Activated naive CD4-positive, alpha-beta T cell treated with anti-CD3 and anti-CD28 coated beads, Interleukin-2, amount 50 U/mL, for 72 hours (primary cell): ENCODE data around the gene SLC35F3. TPM values are rescaled to one million over a fixed set of nuclear protein-coding genes. Genes with fewer than 3 reads are reported as not detected.

ENCODE experiments used
- ATAC-seq, 2 donors: fragments of 150-1000 bp; cut with Tn5 transposase; 2 replicates each; pipeline ENCODE4 v1.10.0; 2021; ENCODE audit warnings: mild to moderate bottlenecking in 2 of 2, moderate library complexity in 2 of 2
- DNase-seq, 2 donors: peaks; one replicate each; pipeline ENCODE4 v3.0.0; 2021 to 2022; ENCODE audit warnings: low spot score in 2 of 2
- H3K27ac Mint-ChIP-seq, 2 donors: one replicate each; pipeline ENCODE4 v1.8.0; 2022; ENCODE audit warnings: mild to moderate bottlenecking in 2 of 2, mixed read lengths in 2 of 2
- H3K36me3 Mint-ChIP-seq, 2 donors: one replicate each; pipeline ENCODE4 v1.8.0; 2022; ENCODE audit warnings: mixed read lengths in 2 of 2
- H3K9me3 Mint-ChIP-seq, 2 donors: one replicate each; pipeline ENCODE4 v1.8.0; 2022; ENCODE audit warnings: mixed read lengths in 2 of 2
- total RNA-seq, 2 donors: library from RNA; stranded (reverse); gene quantifications; one replicate each; pipeline ENCODE4 v1.2.3, GENCODE V29; 2022

SLC35F3 gene
- total RNA-seq, 2 donors from 2014 or later: 0.49 TPM; not detected in 1

DNA sequence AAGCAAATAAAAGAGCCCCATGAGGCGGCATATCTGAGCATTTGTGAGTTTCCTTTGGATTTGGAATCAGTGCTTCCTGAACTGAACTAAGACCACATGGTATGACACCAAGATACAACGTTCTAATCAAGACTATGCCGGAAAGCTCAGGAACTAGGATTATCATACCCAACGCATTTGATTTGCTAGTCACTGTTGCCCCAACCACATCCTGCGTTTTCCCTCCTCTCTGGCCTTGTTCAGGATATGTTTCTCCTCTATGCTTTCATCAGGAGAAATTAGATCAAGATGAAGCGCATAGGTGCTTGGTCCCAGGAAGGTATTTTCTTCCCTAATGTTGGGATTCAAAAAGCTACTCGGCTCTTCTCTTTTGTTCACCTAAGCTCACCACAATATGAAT lies 79.3 kb downstream of the SLC35F3 start:
- H3K9me3 Mint-ChIP-seq: no peaks in the 10 kb centered on the region
- H3K36me3 Mint-ChIP-seq: no peaks in the 10 kb centered on the region
- H3K27ac Mint-ChIP-seq: no peak overlapping the region
- ATAC-seq (no peak), DNase-seq (no peak)

DNA sequence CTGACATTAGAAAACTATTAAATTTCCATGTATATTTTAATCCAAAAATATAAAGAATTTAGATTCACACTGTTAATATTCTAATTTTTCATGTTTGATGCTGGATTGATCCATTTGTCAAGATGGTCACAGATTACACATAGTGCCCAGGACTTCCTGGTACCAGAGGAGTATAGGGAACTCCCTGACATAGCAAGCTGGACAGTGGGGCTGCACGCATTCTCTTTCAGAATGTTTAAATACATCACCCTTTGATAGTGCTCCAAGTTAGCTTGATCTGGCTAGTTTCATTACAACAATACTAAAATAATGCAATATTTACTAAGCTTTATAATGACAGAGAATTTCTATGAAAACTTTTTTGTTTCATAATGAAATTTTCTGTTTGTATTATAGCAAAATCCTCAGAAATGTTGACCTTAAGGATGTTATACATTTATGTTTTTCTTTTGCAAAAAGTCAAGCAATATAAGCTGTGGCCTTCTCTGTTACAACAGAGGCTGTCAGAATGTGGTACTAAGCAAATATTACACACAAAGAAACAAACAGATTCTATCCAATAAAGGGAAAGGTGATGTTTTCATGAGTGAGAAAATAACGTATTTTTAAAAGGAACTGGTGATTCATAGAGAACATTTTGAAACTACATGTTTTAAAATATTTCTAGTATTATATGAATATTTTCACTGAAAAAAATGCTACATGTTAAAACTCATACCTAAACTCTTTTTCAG lies 84.7 kb downstream of the SLC35F3 start:
- Mint-ChIP-seq H3K36me3 (no peaks in the 10 kb centered on the region), H3K9me3 (no peaks in the 10 kb centered on the region), H3K27ac (no peak overlapping the region)
- no peak for ATAC-seq
- DNase-seq: no peak

DNA sequence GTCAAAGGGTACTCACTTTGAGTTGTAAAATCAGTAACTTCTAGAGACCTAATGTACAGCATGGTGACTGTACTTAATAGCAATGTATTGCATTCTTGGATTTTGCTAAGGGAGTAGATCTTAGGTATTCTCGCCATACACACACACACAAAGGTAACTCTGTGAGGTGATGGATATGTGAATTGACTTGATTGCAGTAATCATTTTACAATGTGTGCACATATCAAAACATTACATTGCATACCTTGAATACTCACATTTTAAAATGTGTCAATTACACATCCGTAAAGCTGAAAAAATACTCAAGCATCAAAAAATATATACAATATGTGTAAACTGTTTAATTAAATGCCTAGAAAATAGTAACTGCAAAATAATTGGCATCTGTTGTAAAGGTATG lies 86.0 kb downstream of the SLC35F3 start:
- Mint-ChIP-seq H3K36me3 (no peaks in the 10 kb centered on the region), H3K27ac (no peak overlapping the region), H3K9me3 (no peaks in the 10 kb centered on the region)
- no peak for DNase-seq
- ATAC-seq: no peak

DNA sequence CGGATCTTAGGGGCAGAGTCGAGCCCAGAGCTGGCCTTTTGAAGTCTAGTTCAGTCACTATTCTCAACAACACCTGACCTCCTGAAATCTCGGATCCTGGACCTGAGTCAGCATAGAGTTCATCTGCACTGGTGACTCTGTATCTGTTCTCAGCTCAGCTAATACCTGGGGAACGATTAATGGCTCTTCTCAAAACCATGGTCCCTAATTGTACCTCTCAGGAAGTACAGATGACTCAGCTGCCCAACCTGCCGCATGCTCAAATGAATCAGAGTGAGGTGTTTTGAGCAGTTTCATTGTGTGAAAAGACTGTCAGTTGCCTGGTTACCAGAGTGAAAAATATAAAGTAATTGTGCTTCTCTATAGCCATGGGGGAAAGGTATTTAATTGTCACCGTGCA lies 89.2 kb downstream of the SLC35F3 start:
- ATAC-seq (peak; percentile 46 to 98), DNase-seq (peak in 1 of 2 donors; percentile 3)
- Mint-ChIP-seq H3K27ac (no peak overlapping the region), H3K9me3 (no peaks in the 10 kb centered on the region), H3K36me3 (no peaks in the 10 kb centered on the region)

DNA sequence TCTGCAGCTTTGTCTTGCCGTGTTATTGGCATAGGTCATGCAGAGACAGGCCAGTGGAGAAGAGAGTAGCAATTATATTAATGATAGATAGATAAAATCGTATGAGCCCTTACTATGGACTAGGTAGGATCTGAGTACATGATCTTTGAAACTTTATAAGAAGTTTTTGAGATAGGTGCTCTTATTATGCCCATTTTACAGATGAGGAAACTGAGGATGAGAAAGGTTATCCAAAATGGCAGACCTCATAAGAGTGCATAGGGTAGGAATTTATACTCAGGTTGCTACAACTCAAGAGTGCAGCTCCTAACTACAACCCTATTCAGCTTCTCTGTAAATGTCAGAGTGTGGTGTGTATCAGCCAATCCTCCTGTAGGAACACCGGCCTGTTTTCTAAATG lies 89.6 kb downstream of the SLC35F3 start:
- Mint-ChIP-seq H3K36me3 (no peaks in the 10 kb centered on the region), H3K27ac (peak overlapping the region in 1 of 2 donors; percentile 73), H3K9me3 (no peaks in the 10 kb centered on the region)
- DNase-seq (no peak), ATAC-seq (no peak)

DNA sequence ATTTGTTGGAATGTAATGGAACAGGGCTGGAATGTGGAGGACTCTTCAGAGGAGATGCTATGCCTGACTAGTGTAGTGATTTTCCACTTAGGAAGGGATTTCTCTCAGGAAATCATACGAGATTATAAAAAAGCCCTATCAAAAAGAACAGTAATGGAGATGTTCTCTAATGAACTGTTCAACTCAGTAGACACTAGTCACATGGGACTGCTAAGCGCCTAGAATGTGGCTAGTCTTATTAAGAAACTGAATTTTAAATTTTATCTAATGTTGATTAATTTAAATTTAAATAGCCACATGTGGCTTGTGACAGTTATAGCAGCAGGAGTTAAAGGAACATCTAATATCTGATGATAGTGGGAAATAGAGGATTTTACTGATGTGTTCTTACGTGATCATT lies 94.0 kb downstream of the SLC35F3 start:
- Mint-ChIP-seq H3K36me3 (no peaks in the 10 kb centered on the region), H3K27ac (no peak overlapping the region), H3K9me3 (no peaks in the 10 kb centered on the region)
- ATAC-seq: no peak
- no peak for DNase-seq

DNA sequence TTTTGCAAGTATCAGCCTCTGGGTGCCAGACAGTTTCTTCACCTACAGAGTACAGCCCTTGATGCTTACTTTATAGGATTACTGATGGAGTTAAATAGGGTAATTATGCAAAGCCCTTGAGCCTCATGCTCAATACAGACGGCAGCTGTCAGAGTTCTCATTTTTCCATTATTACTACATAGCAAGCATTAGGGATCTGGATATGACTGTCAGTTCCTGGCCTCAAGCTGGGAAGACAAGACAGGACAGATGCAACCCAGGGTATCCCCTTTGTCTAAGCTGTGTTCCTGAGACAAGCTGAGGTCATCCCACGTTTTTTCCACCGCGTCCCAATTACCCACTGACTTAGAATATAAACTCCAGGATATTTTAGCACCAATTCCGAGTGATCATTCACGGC lies 94.4 kb downstream of the SLC35F3 start:
- Mint-ChIP-seq H3K36me3 (no peaks in the 10 kb centered on the region), H3K27ac (no peak overlapping the region), H3K9me3 (no peaks in the 10 kb centered on the region)
- ATAC-seq: no peak
- no peak for DNase-seq

DNA sequence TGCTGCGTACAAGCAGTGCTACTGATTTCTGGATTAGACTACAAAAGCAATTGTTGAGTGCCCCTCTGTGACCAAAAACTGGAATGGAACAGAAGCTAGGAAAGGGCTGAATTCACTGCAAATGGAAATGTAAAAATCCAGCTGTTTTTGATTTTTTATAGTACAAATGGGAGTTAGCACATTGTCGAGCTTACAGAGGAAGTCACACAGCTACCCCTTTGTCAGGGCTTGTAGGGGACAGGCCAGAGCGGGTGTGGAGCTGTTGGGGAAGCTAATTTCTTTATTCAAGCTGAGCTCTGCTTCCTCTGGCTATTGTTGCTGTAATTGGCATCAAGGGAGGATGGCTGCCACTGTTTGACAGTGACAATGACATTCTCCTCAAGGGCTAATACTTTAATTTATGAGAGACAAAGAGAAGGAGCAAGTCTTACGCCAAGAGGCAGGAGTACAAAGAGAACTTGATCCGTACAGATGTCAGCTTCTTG lies 96.1 kb downstream of the SLC35F3 start:
- no peak overlapping the region for H3K27ac Mint-ChIP-seq
- ATAC-seq: no peak
- H3K9me3 Mint-ChIP-seq: no peaks in the 10 kb centered on the region
- H3K36me3 Mint-ChIP-seq: no peaks in the 10 kb centered on the region
- DNase-seq: no peak

DNA sequence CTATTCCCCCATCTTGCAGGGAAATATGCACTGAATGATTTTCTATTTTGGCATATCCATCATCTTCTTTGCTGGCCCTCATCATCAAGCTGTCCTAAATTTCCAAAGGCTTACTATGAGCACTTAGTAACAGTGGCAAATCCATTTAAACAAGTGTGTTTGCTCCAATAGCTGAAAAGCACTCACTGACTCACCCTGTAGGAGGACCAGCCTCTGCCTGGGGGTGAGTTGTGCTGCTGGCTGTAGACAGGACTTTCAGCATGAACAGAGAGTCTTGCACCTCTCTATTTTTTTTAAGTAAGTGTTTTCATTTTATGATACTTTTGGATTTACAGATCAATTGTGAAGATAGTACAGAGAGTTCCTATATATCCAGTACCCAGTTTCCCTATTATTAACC lies 97.3 kb downstream of the SLC35F3 start:
- ATAC-seq (no peak), DNase-seq (no peak)
- H3K9me3 Mint-ChIP-seq: no peaks in the 10 kb centered on the region
- H3K36me3 Mint-ChIP-seq: no peaks in the 10 kb centered on the region
- H3K27ac Mint-ChIP-seq: no peak overlapping the region

DNA sequence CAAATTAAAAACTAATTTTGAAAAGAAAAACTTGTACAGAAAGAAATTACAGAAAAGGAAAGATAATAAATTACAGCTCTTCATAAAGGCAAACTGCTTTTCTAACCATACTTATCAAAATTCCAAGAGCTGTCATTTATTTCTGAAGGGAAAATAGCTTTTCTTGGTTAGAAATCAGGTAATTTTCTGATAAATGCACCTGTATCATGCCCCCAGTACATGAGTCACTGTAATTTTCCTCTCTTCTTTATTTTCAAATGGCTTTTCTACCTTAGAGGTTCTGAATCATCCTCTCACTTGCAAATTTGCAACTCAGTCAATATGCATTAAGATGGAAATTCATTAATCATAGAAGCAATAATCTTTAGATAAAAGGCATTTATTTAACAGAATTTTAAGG lies 100.1 kb downstream of the SLC35F3 start:
- peaks cover 0 to 3% of the 10 kb centered on the region in 2 donors for H3K9me3 Mint-ChIP-seq
- H3K36me3 Mint-ChIP-seq: no peaks in the 10 kb centered on the region
- DNase-seq: no peak
- H3K27ac Mint-ChIP-seq: no peak overlapping the region
- ATAC-seq: no peak

DNA sequence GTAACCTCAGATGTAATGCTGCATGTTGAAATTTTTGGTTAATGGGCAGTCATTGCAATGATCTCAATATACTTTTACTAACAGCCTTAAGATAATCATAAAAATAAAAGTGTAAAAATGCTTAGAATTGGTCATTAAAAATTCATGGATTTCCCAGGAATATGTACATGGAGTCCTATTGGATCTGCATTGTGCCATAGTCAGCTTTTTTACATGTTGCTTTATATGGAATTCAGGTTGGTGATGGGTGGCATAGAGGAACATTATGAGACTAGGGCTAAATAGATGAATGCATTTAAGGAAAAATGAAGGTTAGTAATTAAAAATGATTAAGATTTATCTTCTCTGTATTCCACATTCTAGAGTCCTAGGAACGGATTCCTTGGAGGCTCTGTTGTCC lies 103.2 kb downstream of the SLC35F3 start:
- no peak overlapping the region for H3K27ac Mint-ChIP-seq
- no peak for DNase-seq
- peaks cover 0 to 7% of the 10 kb centered on the region in 2 donors for H3K9me3 Mint-ChIP-seq
- ATAC-seq: no peak
- H3K36me3 Mint-ChIP-seq: no peaks in the 10 kb centered on the region

DNA sequence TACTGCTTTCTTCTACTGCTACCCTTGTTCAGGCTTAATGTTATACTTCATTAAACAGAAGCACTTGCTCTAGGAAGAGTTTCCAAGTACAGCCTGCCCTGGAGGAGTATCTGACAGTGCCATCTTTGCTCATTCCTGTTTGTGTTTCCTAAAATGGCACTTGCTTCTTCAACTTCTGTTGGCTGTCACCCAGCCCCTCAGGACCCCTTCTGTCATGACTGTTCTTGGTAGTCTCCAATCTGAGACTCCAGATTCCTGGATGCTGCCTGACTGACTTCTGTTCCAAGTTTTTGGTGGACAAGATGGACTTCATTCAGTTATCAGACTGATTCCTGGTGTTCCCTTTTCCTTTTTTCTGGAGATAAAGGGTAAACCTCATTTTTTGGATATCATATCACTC lies 104.1 kb downstream of the SLC35F3 start:
- ATAC-seq (no peak), DNase-seq (no peak)
- H3K27ac Mint-ChIP-seq: no peak overlapping the region
- H3K9me3 Mint-ChIP-seq: peaks cover 0 to 7% of the 10 kb centered on the region in 2 donors
- no peaks in the 10 kb centered on the region for H3K36me3 Mint-ChIP-seq

DNA sequence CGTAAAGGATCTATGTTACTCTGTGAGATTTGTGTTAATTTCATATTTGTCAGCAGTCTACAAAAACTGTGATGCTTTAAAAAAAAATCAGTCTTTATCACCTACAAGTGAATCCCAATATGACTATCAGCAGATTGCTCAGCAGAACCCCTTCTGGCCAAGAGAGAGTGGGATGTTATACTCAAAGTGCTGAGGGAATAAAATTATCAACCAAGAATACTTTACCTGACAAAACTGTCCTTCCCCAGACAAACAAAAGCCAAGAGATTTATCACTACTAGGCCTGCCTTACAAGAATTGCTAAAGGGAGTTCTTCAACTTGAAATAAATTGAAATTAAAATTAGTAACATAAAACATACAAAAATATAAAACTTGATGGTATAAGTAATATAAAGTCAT lies 105.2 kb downstream of the SLC35F3 start:
- H3K9me3 Mint-ChIP-seq: peaks cover 0 to 7% of the 10 kb centered on the region in 2 donors
- DNase-seq (no peak), ATAC-seq (no peak)
- no peak overlapping the region for H3K27ac Mint-ChIP-seq
- no peaks in the 10 kb centered on the region for H3K36me3 Mint-ChIP-seq

DNA sequence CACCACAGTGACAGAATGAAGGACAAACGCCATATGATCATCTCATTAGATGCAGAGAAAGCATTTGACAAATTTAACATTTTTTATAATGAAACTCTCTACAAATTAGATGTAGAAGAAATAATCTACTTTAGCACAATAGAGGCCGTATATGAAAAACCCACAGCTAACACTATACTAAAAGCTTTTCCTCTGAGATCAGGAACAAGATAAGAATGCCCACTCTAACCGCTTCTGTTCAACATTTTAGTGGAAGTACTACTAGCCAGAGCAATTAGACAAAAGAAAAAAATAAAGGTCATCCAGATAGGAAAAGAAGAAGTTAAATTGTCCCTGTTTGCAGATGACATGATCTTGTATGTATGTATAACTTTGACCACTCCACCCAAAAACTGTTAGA lies 109.7 kb downstream of the SLC35F3 start:
- Mint-ChIP-seq H3K9me3 (peaks cover 0 to 7% of the 10 kb centered on the region in 2 donors), H3K36me3 (no peaks in the 10 kb centered on the region), H3K27ac (no peak overlapping the region)
- DNase-seq (no peak), ATAC-seq (no peak)

DNA sequence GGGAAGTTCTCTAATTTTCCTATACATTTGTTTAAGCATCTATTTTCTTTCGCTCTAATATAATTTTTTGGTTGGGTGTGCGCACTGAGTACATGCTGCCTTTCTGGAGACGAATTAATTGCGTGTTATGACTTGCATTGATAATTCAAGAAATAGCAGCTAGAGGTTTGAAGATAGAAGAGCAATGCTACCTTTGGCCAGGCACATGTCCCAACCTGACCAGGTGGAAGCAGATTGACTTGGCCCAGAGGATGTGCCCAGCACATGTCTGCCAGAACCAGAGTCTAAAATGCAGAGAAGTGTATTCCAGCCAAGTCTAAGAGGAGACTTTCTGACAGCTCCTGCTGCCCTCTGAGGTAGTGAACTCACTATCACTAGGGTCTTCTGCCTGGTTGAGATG lies 114.3 kb downstream of the SLC35F3 start:
- DNase-seq (no peak), ATAC-seq (no peak)
- Mint-ChIP-seq H3K9me3 (no peaks in the 10 kb centered on the region), H3K36me3 (no peaks in the 10 kb centered on the region), H3K27ac (no peak overlapping the region)

DNA sequence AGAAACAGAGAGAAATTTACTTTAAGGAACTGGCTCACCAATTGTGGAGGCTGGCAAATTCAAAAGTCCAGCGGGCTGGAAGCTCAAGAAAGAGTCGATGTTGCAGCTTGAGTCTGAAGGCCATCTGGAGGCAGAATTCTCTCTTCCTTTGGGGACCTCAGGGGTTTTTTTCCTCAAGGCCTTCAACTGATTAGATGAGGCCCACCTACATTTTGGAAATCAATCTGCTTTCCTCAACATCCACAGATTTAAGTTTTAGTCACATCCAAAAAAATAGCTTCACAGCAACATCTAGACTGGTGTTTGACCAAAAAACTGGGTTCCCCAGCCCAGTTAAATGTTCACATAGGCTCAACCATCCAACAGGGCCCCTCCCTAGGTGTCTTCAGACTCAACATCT lies 114.9 kb downstream of the SLC35F3 start:
- Mint-ChIP-seq H3K27ac (no peak overlapping the region), H3K36me3 (no peaks in the 10 kb centered on the region), H3K9me3 (no peaks in the 10 kb centered on the region)
- no peak for ATAC-seq
- no peak for DNase-seq

DNA sequence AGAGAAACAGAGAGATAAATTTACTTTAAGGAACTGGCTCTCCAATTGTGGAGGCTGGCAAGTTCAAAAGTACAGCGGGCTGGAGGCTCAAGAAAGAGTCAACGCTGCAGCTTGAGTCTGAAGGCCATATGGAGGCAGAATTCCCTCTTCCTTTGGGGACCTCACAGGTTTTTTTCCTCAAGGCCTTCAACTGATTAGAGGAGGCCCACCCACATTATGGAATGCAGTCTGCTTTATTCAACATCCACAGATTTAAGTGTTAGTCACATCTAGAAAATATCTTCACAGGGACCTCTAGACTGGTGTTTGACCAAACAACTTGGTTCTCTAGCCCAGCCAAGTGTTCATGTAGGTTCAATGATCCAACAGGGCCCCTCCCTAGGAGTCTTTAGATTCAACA lies 117.8 kb downstream of the SLC35F3 start:
- Mint-ChIP-seq H3K9me3 (no peaks in the 10 kb centered on the region), H3K27ac (no peak overlapping the region), H3K36me3 (no peaks in the 10 kb centered on the region)
- no peak for DNase-seq
- no peak for ATAC-seq

DNA sequence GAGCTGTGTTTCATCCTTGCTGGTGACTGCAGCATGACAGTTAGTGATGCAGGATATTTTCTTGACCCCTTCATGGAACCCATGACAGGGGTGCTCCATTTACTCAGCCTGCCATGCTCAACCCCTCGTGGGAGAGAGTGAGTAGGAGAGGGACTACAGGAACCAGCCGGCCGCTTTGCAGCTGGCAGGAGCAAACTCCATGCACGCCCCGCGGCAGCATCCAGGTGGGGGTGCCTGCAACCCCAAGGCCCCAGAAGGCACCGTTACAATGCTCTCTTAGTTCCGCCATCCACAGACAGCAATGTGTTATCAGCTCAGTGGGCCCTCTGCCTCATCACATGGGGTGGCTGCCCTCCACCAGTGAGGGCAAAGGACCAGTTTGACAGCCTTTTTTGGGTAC lies 135.1 kb downstream of the SLC35F3 start:
- no peak overlapping the region for H3K27ac Mint-ChIP-seq
- ATAC-seq (no peak), DNase-seq (no peak)
- H3K36me3 Mint-ChIP-seq: no peaks in the 10 kb centered on the region
- no peaks in the 10 kb centered on the region for H3K9me3 Mint-ChIP-seq
